PC-3 (cell line): ENCODE results near the gene FEM1C. TPM values are rescaled to one million over a fixed set of nuclear protein-coding genes. Genes with fewer than 3 reads are reported as not detected.

Experiments used
- ATAC-seq: fragments of 200-7000 bp; cut with Tn5 transposase; 2 replicates; pipeline ENCODE4 v1.9.1; 2020; ENCODE audit warnings: mild to moderate bottlenecking, moderate library complexity
- BruUV-seq: library from RNA; stranded (reverse); fragments of 400-500 nt; replicated peaks from 2 replicates; lab custom pipeline; 2021; lab: Mats Ljungman, UMichigan
- CTCF ChIA-PET: fragments of 300-600 bp; sonication (Branson Sonifier 250); formaldehyde crosslinking; loops from one replicate; lab custom pipeline; 2022; ENCODE audit warnings: antibody characterized with exemption; lab: Charles Lee
- POLR2A ChIA-PET: fragments of 300-600 bp; sonication (Branson Sonifier 250); formaldehyde crosslinking; loops from one replicate; lab custom pipeline; 2022; ENCODE audit warnings: antibody characterized with exemption; ENCODE audit not compliant: unreplicated experiment; lab: Charles Lee
- DNase-seq: peaks from one replicate; pipeline ENCODE4 v3.0.0-alpha.2; 2015
- H2AFZ ChIP-seq: fragments of 300-600 bp; sonication (generic); 2 replicates; pipeline ENCODE4 v1.6.0; 2016; ENCODE audit warnings: antibody characterized with exemption, low read length
- H3F3A ChIP-seq: fragments of 300-600 bp; sonication (generic); one replicate; pipeline ENCODE4 v1.6.0; 2017; ENCODE audit warnings: antibody characterized with exemption, low read length, control low read depth, mild to moderate bottlenecking; ENCODE audit not compliant: unreplicated experiment
- H3K27ac ChIP-seq: fragments of 300-600 bp; sonication (generic); 2 replicates; pipeline ENCODE4 v1.5.1; 2016; ENCODE audit warnings: mild to moderate bottlenecking, low read length
- H3K27me3 ChIP-seq: fragments of 300-600 bp; sonication (generic); 2 replicates; pipeline ENCODE4 v1.6.1; 2016; ENCODE audit warnings: low read length, mixed read lengths
- H3K36me3 ChIP-seq: fragments of 300-600 bp; sonication (generic); 2 replicates; pipeline ENCODE4 v1.6.1; 2016; ENCODE audit warnings: low read depth, mixed run types, low read length, mixed read lengths
- H3K4me1 ChIP-seq: fragments of 300-600 bp; sonication (generic); 2 replicates; pipeline ENCODE4 v1.5.1; 2016; ENCODE audit warnings: low read length; ENCODE audit not compliant: insufficient read depth
- H3K4me2 ChIP-seq: fragments of 300-600 bp; sonication (generic); 2 replicates; pipeline ENCODE4 v1.6.0; 2016; ENCODE audit warnings: low read length
- H3K4me3 ChIP-seq: fragments of 300-600 bp; sonication (generic); 2 replicates; pipeline ENCODE4 v1.5.1; 2016; ENCODE audit warnings: mild to moderate bottlenecking, low read length, mixed read lengths
- H3K79me2 ChIP-seq: fragments of 300-600 bp; sonication (generic); 2 replicates; pipeline ENCODE4 v1.6.1; 2017; ENCODE audit warnings: low read length, mixed read lengths
- H3K9ac ChIP-seq: fragments of 300-600 bp; sonication (generic); 2 replicates; pipeline ENCODE4 v1.6.0; 2016; ENCODE audit warnings: mild to moderate bottlenecking, low read length
- H3K9me2 ChIP-seq: fragments of 300-600 bp; sonication (generic); replicated peaks from 2 replicates; pipeline ENCODE4 v1.6.1; 2016; ENCODE audit warnings: mixed run types, low read length, mixed read lengths
- H3K9me3 ChIP-seq: fragments of 300-600 bp; sonication (generic); 2 replicates; pipeline ENCODE4 v1.6.1; 2016; ENCODE audit warnings: low read length, mixed read lengths
- H4K20me1 ChIP-seq: fragments of 300-600 bp; sonication (generic); 2 replicates; pipeline ENCODE4 v1.6.1; 2016; ENCODE audit warnings: low read length, mixed read lengths
- CTCF ChIP-seq: fragments of 300-600 bp; sonication (generic); conservative IDR thresholded peaks from 2 replicates; pipeline ENCODE4 v1.5.1; 2017; ENCODE audit warnings: antibody characterized with exemption, low read depth, mild to moderate bottlenecking, low read length
- EZH2 ChIP-seq: fragments of 300-600 bp; sonication (generic); IDR thresholded peaks from one replicate; pipeline ENCODE4 v1.6.1; 2017; ENCODE audit warnings: antibody characterized with exemption, mild to moderate bottlenecking, low read length; ENCODE audit not compliant: unreplicated experiment
- EZH2phosphoT487 ChIP-seq: fragments of 300-600 bp; sonication (generic); IDR thresholded peaks from 2 replicates; pipeline ENCODE4 v1.6.1; 2018; ENCODE audit warnings: mild to moderate bottlenecking, antibody characterized with exemption, low read length, borderline replicate concordance
- intact Hi-C: fragments of 100-400 bp; cut with micrococcal nuclease; formaldehyde crosslinking; loops from 2 replicates; pipeline ENCODE4 v1.9.0; 2023
- total RNA-seq: library from RNA; depleted of rRNA; stranded (reverse); fragments of >200 nt; gene quantifications from 2 replicates; pipeline ENCODE4 v1.2.3, GENCODE V29; 2014

The FEM1C gene
- total RNA-seq, 1 experiment from 2014 or later = 8.4 TPM

- H2AFZ ChIP-seq = peak overlapping the region; percentile 46; the same call in 1 of the 2 replicates
- CTCF ChIA-PET = no interaction called here
- intact Hi-C loops = loop anchor here (2.0 kb wide), 1 partner anchor 23 kb away; no protein-coding TSS in a partner anchor
Observed at GRCh38 chr5:115551415-115551814, 6.8 kb upstream of the FEM1C start.

GRCh38 chr5:115549154-115549553, 4.6 kb upstream of the FEM1C start:
- TF ChIP-seq EZH2 = no peak
- peak; percentile 26; the same call in 1 of the 2 replicates for TF ChIP-seq CTCF
- Histone ChIP-seq H3K9ac (no peak overlapping the region), H3K9me3 (peaks cover 6% of the 10 kb centered on the region; the same call in 1 of the 2 replicates), H3K4me2 (no peak overlapping the region), H3F3A (no peaks in the 10 kb centered on the region), H3K4me1 (peaks cover 12% of the 10 kb centered on the region; the same call in 1 of the 2 replicates), H3K27ac (no peak overlapping the region), H3K4me3 (no peak overlapping the region), H3K27me3 (no peaks in the 10 kb centered on the region), H3K79me2 (peaks cover 3% of the 10 kb centered on the region), H3K9me2 (no peaks in the 10 kb centered on the region), H3K36me3 (0 out of 2 replicates have a peak, but pooled peaks cover 4% of the 10 kb centered on the region), H2AFZ (no peak overlapping the region), H4K20me1 (no peaks in the 10 kb centered on the region)
- BruUV-seq = no TSS peak
- ChIA-PET CTCF (no interaction called here), POLR2A (no interaction called here)
- DNase-seq (peak; percentile 28), ATAC-seq (no peak)
- intact Hi-C loops = no loop called here

More at GRCh38 chr5:115551415-115551814, 6.8 kb upstream of the FEM1C start:
- ATAC-seq (peak; percentile 90), DNase-seq (peak; percentile 52)
- H3K27me3 ChIP-seq = no peaks in the 10 kb centered on the region
- H3F3A ChIP-seq = no peaks in the 10 kb centered on the region
- H4K20me1 ChIP-seq = no peaks in the 10 kb centered on the region
- H3K79me2 ChIP-seq = no peaks in the 10 kb centered on the region
- H3K4me1 ChIP-seq = peaks cover 12% of the 10 kb centered on the region; the same call in 1 of the 2 replicates
- H3K36me3 ChIP-seq = no peaks in the 10 kb centered on the region
- H3K27ac ChIP-seq = no peak overlapping the region
- no TSS peak for BruUV-seq
- TF ChIP-seq CTCF (no peak), EZH2phosphoT487 (no peak), EZH2 (no peak)
- H3K9me3 ChIP-seq = no peaks in the 10 kb centered on the region
- POLR2A ChIA-PET = interaction anchor here (0.6 kb wide), 1 partner anchor 91 kb away, joined by 7 read pairs; no protein-coding TSS in a partner anchor
- H3K4me2 ChIP-seq = no peak overlapping the region
- no peak overlapping the region for H3K4me3 ChIP-seq
- no peaks in the 10 kb centered on the region for H3K9me2 ChIP-seq
- no peak overlapping the region for H3K9ac ChIP-seq

- no peaks in the 10 kb centered on the region for H3K9me2 ChIP-seq
- no peak overlapping the region for H3K27ac ChIP-seq
- H3K79me2 ChIP-seq = peaks cover 8% of the 10 kb centered on the region
- CTCF ChIA-PET = no interaction called here
- no peak overlapping the region for H3K4me3 ChIP-seq
- no peak overlapping the region for H3K9ac ChIP-seq
- no peaks in the 10 kb centered on the region for H4K20me1 ChIP-seq
- POLR2A ChIA-PET = no interaction called here
- intact Hi-C loops = no loop called here
- no peak overlapping the region for H3K4me2 ChIP-seq
- H2AFZ ChIP-seq = no peak overlapping the region
- BruUV-seq = no TSS peak
- peaks cover 6% of the 10 kb centered on the region; the same call in 1 of the 2 replicates for H3K9me3 ChIP-seq
- ATAC-seq (no peak), DNase-seq (no peak)
- 0 out of 2 replicates have a peak, but pooled peaks cover 4% of the 10 kb centered on the region for H3K36me3 ChIP-seq
- peaks cover 12% of the 10 kb centered on the region; the same call in 1 of the 2 replicates for H3K4me1 ChIP-seq
- no peaks in the 10 kb centered on the region for H3F3A ChIP-seq
- no peaks in the 10 kb centered on the region for H3K27me3 ChIP-seq
- TF ChIP-seq EZH2phosphoT487 (no peak), CTCF (no peak), EZH2 (no peak)
Observed at GRCh38 chr5:115548683-115549082, 4.1 kb upstream of the FEM1C start.
